Thoracic aorta (tissue), 2 donors: ENCODE results near the gene HHIPL1. TPM values are rescaled to one million over a fixed set of nuclear protein-coding genes. Genes with fewer than 3 reads are reported as not detected.
A peak's percentile ranks its signal among the peaks of the same experiment; 100 is the strongest.

ENCODE experiments used
- ATAC-seq: fragments of 150-250 bp; one replicate; pipeline ENCODE4 v1.8.0; 2017; ENCODE audit warnings: low read depth; ENCODE audit not compliant: insufficient number of reproducible peaks, low FRiP score
- DNase-seq: peaks from one replicate; pipeline ENCODE4 v3.0.0-alpha.2; 2020; ENCODE audit warnings: low spot score
- H3K27ac ChIP-seq, 2 donors: fragments of 200-600 bp; sonication (generic); 1 replicate in 1 of 2; 2 replicates in 1 of 2; pipeline ENCODE4 v1.5.1; 2016; ENCODE audit warnings: mild to moderate bottlenecking in 2 of 2, moderate library complexity in 2 of 2
- H3K27me3 ChIP-seq: fragments of 200-600 bp; sonication (generic); replicated peaks from 2 replicates; pipeline ENCODE4 v1.6.0; 2016; ENCODE audit warnings: mild to moderate bottlenecking; ENCODE audit not compliant: insufficient read depth
- H3K36me3 ChIP-seq: fragments of 200-600 bp; sonication (generic); one replicate; pipeline ENCODE4 v1.5.1; 2016
- H3K4me1 ChIP-seq, 2 donors: fragments of 200-600 bp; sonication (generic); 1 replicate in 1 of 2; 2 replicates in 1 of 2; pipeline versions ENCODE4 v1.5.1 to v1.6.0; 2016; ENCODE audit warnings: low read depth in 2 of 2, mild to moderate bottlenecking in 1 of 2; ENCODE audit not compliant: control insufficient read depth in 1 of 2
- H3K4me3 ChIP-seq: fragments of 200-600 bp; sonication (generic); 2 replicates; pipeline ENCODE4 v1.5.1; 2016; ENCODE audit warnings: mild to moderate bottlenecking
- H3K9me3 ChIP-seq: fragments of 200-600 bp; sonication (generic); 2 replicates; pipeline ENCODE4 v1.5.1; 2016
- CTCF ChIP-seq: fragments of 200-600 bp; sonication (generic); IDR thresholded peaks from one replicate; pipeline ENCODE4 v1.5.1; 2019; ENCODE audit warnings: antibody characterized with exemption
- total RNA-seq, 2 donors: library from RNA; depleted of rRNA; stranded (reverse); fragments of >200 nt; gene quantifications; one replicate each; pipeline versions ENCODE4 v1.1.0 to v1.2.3, GENCODE V29; 2016

Gene HHIPL1
- total RNA-seq, 2 donors from 2014 or later = 2.1 to 10.0 TPM

- no peak for ATAC-seq
- no peaks in the 10 kb centered on the region for H3K27me3 ChIP-seq
- H3K27ac ChIP-seq = peak overlapping the region in 1 of 2 donors; percentile 21
- no peaks in the 10 kb centered on the region for H3K9me3 ChIP-seq
- H3K4me1 ChIP-seq = no peaks in the 10 kb centered on the region
- no peak for DNase-seq
- no peaks in the 10 kb centered on the region for H3K36me3 ChIP-seq
- TF ChIP-seq CTCF = no peak
- H3K4me3 ChIP-seq = no peak overlapping the region
Measured at GRCh38 chr14:99619835-99620834, 24.8 kb upstream of the HHIPL1 start.

- Histone ChIP-seq H3K4me3 (no peak overlapping the region), H3K27me3 (no peaks in the 10 kb centered on the region), H3K27ac (no peak overlapping the region), H3K9me3 (no peaks in the 10 kb centered on the region), H3K36me3 (no peaks in the 10 kb centered on the region), H3K4me1 (no peaks in the 10 kb centered on the region)
- DNase-seq = no peak
- TF ChIP-seq CTCF = no peak
- no peak for ATAC-seq
Measured at GRCh38 chr14:99621948-99622347, 23.0 kb upstream of the HHIPL1 start.

GRCh38 chr14:99624024-99624423, 20.9 kb upstream of the HHIPL1 start:
- Histone ChIP-seq H3K27me3 (no peaks in the 10 kb centered on the region), H3K4me1 (peaks cover 0 to 5% of the 10 kb centered on the region in 2 donors), H3K27ac (no peak overlapping the region), H3K9me3 (no peaks in the 10 kb centered on the region), H3K4me3 (no peak overlapping the region), H3K36me3 (no peaks in the 10 kb centered on the region)
- DNase-seq (no peak), ATAC-seq (no peak)
- no peak for TF ChIP-seq CTCF

GRCh38 chr14:99624971-99625370, 20.0 kb upstream of the HHIPL1 start:
- no peaks in the 10 kb centered on the region for H3K9me3 ChIP-seq
- DNase-seq = no peak
- no peak overlapping the region for H3K4me3 ChIP-seq
- no peak for ATAC-seq
- no peak for TF ChIP-seq CTCF
- H3K27me3 ChIP-seq = no peaks in the 10 kb centered on the region
- H3K27ac ChIP-seq = no peak overlapping the region
- H3K4me1 ChIP-seq = peaks cover 0 to 7% of the 10 kb centered on the region in 2 donors
- H3K36me3 ChIP-seq = no peaks in the 10 kb centered on the region

GRCh38 chr14:99625476-99625875, 19.5 kb upstream of the HHIPL1 start:
- Histone ChIP-seq H3K4me3 (no peak overlapping the region), H3K4me1 (peaks cover 0 to 7% of the 10 kb centered on the region in 2 donors), H3K27ac (no peak overlapping the region), H3K27me3 (no peaks in the 10 kb centered on the region), H3K36me3 (no peaks in the 10 kb centered on the region), H3K9me3 (no peaks in the 10 kb centered on the region)
- no peak for TF ChIP-seq CTCF
- no peak for ATAC-seq
- no peak for DNase-seq
